Adrenal gland (tissue), 12 donors: ENCODE results near the gene VEGFA. TPM values are rescaled to one million over a fixed set of nuclear protein-coding genes. Genes with fewer than 3 reads are reported as not detected.
A peak's percentile ranks its signal among the peaks of the same experiment; 100 is the strongest.

Experiments
- DNase-seq, 7 donors: peaks; one replicate each; pipeline ENCODE4 v3.0.0-alpha.2; 2019 to 2020
- H3K27ac ChIP-seq, 5 donors: fragments of 200-600 bp; sonication (generic) in 4 of 5; 1 replicate in 3 of 5; 2 replicates in 2 of 5; pipeline versions ENCODE4 v1.5.1 to v1.8.0; 2016 to 2020; ENCODE audit warnings: mild to moderate bottlenecking in 1 of 5
- H3K27me3 ChIP-seq: fragments of 200-600 bp; 2 replicates; pipeline ENCODE4 v1.8.0; 2021
- H3K36me3 ChIP-seq, 2 donors: fragments of 200-600 bp; replicated peaks in 1 of 2; 1 replicate in 1 of 2; 2 replicates in 1 of 2; pipeline versions ENCODE4 v1.5.1 to v1.8.0; 2018 to 2022
- H3K4me1 ChIP-seq, 2 donors: fragments of 200-600 bp; replicated peaks in 1 of 2; 1 replicate in 1 of 2; 2 replicates in 1 of 2; pipeline versions ENCODE4 v1.5.1 to v1.8.0; 2018 to 2021
- H3K4me3 ChIP-seq, 4 donors: fragments of 200-600 bp; sonication (generic) in 3 of 4; one replicate each; pipeline ENCODE4 v1.5.1; 2016 to 2018
- H3K9me3 ChIP-seq, 3 donors: fragments of 200-600 bp; sonication (generic) in 1 of 3; replicated peaks in 1 of 3; 1 replicate in 2 of 3; 2 replicates in 1 of 3; pipeline versions ENCODE4 v1.5.1 to v1.8.0; 2016 to 2021
- POLR2A ChIP-seq, 2 donors: fragments of 450-650 bp; IDR thresholded peaks; one replicate each; pipeline ENCODE4 v1.6.1; 2017; ENCODE audit warnings: antibody characterized with exemption in 2 of 2, mild to moderate bottlenecking in 2 of 2, moderate library complexity in 1 of 2
- WGBS, 4 donors: extraction: QIAGEN DNeasy Blood & Tissue Kit in 2 of 4; methylation state at CpG; one replicate each; pipeline versions ENCODE4 v1.1.5 to v1.1.7; 2013 to 2017; 5-methylcytosine and 5-hydroxymethylcytosine counted together
- intact Hi-C, 2 donors: fragments of 100-400 bp; cut with DNase I; formaldehyde crosslinking; loops; one replicate each; pipeline versions ENCODE4 v1.14.1 to v1.15.0; 2022 to 2023
- polyA plus RNA-seq, 3 donors: library from polyadenylated mRNA; stranded (reverse); fragments of 200-250 nt in 2 of 3; fragments of 350-450 nt in 1 of 3; fragmentation: Illumina TruSeq in 1 of 3; extraction: RNeasy Lipid Tissue Mini Kit (QIAGEN cat#74804) in 1 of 3; gene quantifications; one replicate each; pipeline ENCODE4 v1.2.3, GENCODE V29; 2013 to 2014
- total RNA-seq, 9 donors: library from RNA; depleted of rRNA in 4 of 9; stranded (reverse); fragments of >200 nt in 4 of 9; fragments of 120-200 nt in 1 of 9; fragmentation: NEBNext Ultra II Directional in 1 of 9; extraction: Animal tissue kit (Norgen Biotek cat#: 25700) in 1 of 9; gene quantifications; one replicate each; pipeline versions ENCODE4 v1.1.0 to v1.2.4, GENCODE V29; 2013 to 2023
- TF ChIP-seq, protein P1 (sequence below), 6 experiments: fragments of 450-650 bp in 4 of 6; fragments of 200-600 bp in 2 of 6; sonication (generic) in 1 of 6; IDR thresholded peaks; 1 replicate in 5 of 6; 2 replicates in 1 of 6; pipeline versions ENCODE4 v1.5.1 to v1.8.0; 2016 to 2021; ENCODE audit warnings: antibody characterized with exemption in 6 of 6, mild to moderate bottlenecking in 2 of 6, moderate library complexity in 1 of 6
- donor health status: healthy with polysubstance abuse.
- donor health status: Bipolar disorder and iron deficiency.
- donor health status: DM: yes; HTN: yes; CAD: no.
- donor health status: DM: no; HTN: no; CAD: no.
- donor health status: DM: no; HTN: no; CAD: no.
- donor health status: DM: yes; HTN: yes; CAD: no.

Gene VEGFA
- total and polyA plus RNA-seq, 12 donors, result 31.5 to 343 (median 101) TPM

DNA sequence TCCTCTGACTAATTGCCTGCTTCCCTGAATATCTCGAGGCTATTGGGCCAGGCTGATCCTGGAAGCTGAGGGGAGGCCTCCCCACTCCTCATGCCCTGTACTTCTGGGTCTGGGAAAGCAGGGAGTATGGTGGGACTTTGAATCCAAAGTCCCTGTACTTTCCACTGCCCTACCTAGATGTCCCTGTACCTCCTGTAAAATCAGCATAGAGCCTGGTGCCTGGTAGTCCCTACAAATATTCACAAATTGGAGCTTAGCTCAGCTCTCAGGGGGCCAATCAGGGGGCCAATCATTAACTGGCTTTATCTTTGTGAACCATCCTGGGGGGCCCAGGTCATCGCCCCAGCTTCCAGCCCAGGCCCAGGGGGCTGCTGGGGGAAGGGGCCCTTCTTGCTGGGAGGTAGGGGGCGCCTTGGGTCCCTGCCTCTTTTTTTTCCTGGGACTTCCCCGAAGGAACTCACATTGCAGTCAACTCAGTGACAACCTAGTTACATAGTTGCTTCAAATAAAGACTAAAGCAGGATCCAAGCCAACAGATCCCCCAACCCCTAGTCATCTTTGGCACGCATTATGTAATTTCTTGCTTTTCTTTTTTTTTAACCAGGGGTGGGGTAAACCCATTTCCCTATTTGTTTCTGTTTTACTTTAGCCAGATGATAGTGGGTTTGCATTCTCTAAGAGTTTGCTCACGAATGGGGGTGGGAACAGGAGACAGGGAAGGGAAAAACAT is 6.9 kb upstream of the VEGFA start:
- intact Hi-C loops, result loop anchor here in 1 of 2 donors (5.0 kb wide), 1 partner anchor 189 kb away; no protein-coding TSS in a partner anchor
- no peaks in the 10 kb centered on the region for H3K36me3 ChIP-seq
- no peak for TF ChIP-seq POLR2A (IDR thresholded peaks at IDR 0.05)
- TF ChIP-seq, protein P1, sequence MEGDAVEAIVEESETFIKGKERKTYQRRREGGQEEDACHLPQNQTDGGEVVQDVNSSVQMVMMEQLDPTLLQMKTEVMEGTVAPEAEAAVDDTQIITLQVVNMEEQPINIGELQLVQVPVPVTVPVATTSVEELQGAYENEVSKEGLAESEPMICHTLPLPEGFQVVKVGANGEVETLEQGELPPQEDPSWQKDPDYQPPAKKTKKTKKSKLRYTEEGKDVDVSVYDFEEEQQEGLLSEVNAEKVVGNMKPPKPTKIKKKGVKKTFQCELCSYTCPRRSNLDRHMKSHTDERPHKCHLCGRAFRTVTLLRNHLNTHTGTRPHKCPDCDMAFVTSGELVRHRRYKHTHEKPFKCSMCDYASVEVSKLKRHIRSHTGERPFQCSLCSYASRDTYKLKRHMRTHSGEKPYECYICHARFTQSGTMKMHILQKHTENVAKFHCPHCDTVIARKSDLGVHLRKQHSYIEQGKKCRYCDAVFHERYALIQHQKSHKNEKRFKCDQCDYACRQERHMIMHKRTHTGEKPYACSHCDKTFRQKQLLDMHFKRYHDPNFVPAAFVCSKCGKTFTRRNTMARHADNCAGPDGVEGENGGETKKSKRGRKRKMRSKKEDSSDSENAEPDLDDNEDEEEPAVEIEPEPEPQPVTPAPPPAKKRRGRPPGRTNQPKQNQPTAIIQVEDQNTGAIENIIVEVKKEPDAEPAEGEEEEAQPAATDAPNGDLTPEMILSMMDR (IDR thresholded peaks at IDR 0.05), result no peak
- H3K9me3 ChIP-seq, result no peaks in the 10 kb centered on the region
- H3K27ac ChIP-seq, result no peak overlapping the region
- no peak overlapping the region for H3K4me3 ChIP-seq
- no peaks in the 10 kb centered on the region for H3K27me3 ChIP-seq
- WGBS, 4 donors, result 59 to 73% (median 69%) methylated on average over 5 to 6 of the region's 6 CpGs
- peaks cover 3 to 4% of the 10 kb centered on the region in 2 donors for H3K4me1 ChIP-seq
- peak in 2 of 7 donors; percentile 3 to 7 for DNase-seq

DNA sequence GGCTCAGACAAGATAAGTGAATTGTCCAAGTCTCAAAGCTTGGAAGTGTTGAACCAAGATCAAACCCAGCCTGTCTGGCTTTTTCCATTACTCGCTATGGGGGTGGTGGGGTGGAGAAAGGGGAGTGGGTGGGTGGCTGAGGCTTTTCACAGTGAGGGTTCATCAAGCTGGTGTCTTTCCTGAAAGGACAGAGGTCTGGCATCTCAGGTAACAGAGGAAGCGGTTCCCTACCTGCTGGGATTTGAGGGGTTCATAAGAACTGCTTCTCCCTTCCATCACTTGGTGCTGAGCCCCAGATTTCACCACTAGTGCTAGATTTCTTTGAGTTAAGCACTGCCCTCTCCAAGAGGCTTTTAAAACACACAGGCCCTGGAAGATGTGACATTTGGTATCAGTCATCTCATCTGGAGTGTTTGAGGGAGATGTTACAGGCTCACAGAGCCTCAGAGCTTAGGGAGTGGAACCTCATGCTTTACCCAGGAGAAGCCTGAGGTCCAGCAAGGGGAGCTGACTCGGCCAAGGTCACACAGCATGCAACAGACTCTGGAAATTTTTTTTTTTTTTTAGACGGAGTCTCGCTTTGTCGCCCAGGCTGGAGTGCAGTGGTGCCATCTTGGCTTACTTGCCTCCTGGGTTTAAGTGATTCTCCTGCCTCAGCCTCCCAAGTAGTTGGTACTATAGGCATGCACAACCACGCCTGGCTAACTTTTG is 6.0 kb upstream of the VEGFA start:
- Histone ChIP-seq H3K36me3 (no peaks in the 10 kb centered on the region), H3K27me3 (no peaks in the 10 kb centered on the region), H3K4me3 (no peak overlapping the region), H3K27ac (no peak overlapping the region), H3K9me3 (no peaks in the 10 kb centered on the region), H3K4me1 (peaks cover 0 to 1% of the 10 kb centered on the region in 2 donors)
- TF ChIP-seq, protein P1 (IDR thresholded peaks at IDR 0.05), result no peak
- TF ChIP-seq POLR2A (IDR thresholded peaks at IDR 0.05), result no peak
- peak in 3 of 7 donors; percentile 6 to 10 (median 9) for DNase-seq
- intact Hi-C loops, result loop anchor here in 1 of 2 donors (5.0 kb wide), 1 partner anchor 188 kb away; no protein-coding TSS in a partner anchor
- WGBS, 4 donors, result 75 to 86% (median 79%) methylated on average over 4 to 7 of the region's 7 CpGs

DNA sequence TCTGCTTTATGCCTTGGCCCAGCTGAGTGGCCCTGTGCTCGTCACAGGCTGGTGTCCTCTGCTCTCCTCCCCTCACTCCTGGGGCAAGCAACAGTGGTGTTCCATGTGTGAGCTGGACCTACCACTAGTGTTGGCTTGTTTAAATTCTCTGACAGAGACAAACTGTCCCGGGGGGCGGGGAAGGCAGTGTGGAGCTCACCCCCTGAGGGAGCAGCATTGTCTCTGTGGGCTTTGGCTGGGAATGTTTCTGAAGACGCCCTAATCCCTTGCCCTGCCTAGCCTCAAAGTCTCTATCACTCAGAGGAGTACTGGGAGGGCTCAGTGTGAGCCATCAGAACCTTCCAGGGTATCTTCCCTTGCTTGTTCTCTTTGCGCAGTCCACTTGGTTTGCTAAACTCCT is 5.2 kb upstream of the VEGFA start:
- H3K27me3 ChIP-seq, result no peaks in the 10 kb centered on the region
- WGBS, 4 donors, result 60 to 93% (median 91%) methylated on average over 4 to 5 of the region's 5 CpGs
- H3K9me3 ChIP-seq, result no peaks in the 10 kb centered on the region
- no peak for TF ChIP-seq POLR2A (IDR thresholded peaks at IDR 0.05)
- TF ChIP-seq, protein P1 (IDR thresholded peaks at IDR 0.05), result no peak
- peak in 3 of 7 donors; percentile 5 to 11 (median 8) for DNase-seq
- no peak overlapping the region for H3K27ac ChIP-seq
- H3K4me1 ChIP-seq, result peaks cover 0 to 6% of the 10 kb centered on the region in 2 donors
- no peak overlapping the region for H3K4me3 ChIP-seq
- H3K36me3 ChIP-seq, result no peaks in the 10 kb centered on the region
- intact Hi-C loops, result loop anchor here (5.0 kb wide), 3 partner anchors 97 to 313 kb away; no protein-coding TSS in a partner anchor

DNA sequence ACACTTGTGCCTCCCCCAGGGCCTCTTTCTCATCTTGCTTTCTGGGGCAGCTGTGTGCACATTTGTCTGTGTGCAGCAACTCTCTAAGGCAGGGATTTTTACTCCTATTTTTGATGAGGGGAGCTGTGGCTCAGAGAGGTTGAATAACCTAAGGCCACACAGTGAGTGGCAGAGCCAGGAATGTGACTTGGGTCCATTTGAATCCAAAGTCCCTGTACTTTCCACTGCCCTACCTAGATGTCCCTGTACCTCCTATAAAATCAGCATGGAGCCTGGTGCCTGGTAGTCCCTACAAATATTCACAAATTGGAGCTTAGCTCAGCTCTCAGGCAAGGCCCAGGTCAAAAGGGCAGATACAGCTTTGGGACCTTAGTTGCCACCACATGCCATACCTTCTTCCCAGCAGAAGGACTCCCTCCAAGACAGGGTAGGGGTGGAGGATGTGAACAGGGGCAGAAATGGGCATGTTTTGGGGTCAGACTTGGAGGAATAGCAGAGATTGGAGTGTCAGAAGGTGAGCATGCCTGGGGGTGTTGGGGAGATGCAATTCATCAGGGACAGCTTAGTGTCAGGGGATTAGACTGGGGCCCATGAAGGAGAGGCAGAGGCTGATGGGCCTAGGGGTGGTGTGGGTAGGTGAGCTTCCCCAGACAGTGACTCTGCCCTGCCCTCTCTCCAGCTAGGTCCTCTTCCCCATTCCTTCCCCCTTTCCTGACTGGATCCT is 4.1 kb upstream of the VEGFA start:
- H3K4me1 ChIP-seq, result peaks cover 0 to 6% of the 10 kb centered on the region in 2 donors
- peak in 3 of 7 donors; percentile 5 to 13 (median 12) for DNase-seq
- intact Hi-C loops, result loop anchor here (5.0 kb wide), 3 partner anchors 99 to 311 kb away; no protein-coding TSS in a partner anchor
- no peak for TF ChIP-seq POLR2A (IDR thresholded peaks at IDR 0.05)
- TF ChIP-seq, protein P1 (IDR thresholded peaks at IDR 0.05), result no peak
- H3K27me3 ChIP-seq, result no peaks in the 10 kb centered on the region
- no peak overlapping the region for H3K27ac ChIP-seq
- H3K36me3 ChIP-seq, result no peaks in the 10 kb centered on the region
- no peaks in the 10 kb centered on the region for H3K9me3 ChIP-seq
- H3K4me3 ChIP-seq, result no peak overlapping the region
